Upper lobe of left lung (tissue), 6 donors: ENCODE results near the gene SLC22A2. TPM values are rescaled to one million over a fixed set of nuclear protein-coding genes. Genes with fewer than 3 reads are reported as not detected.

Source experiments
- ATAC-seq, 2 donors: fragments of 200-7000 bp; cut with Tn5 transposase; one replicate each; pipeline ENCODE4 v1.9.1; 2022; ENCODE audit warnings: mild to moderate bottlenecking in 2 of 2, moderate library complexity in 2 of 2; ENCODE audit not compliant: low FRiP score in 2 of 2
- DNase-seq, 2 donors: peaks; one replicate each; pipeline ENCODE4 v3.0.0-alpha.2; 2019 to 2020
- H3K27ac ChIP-seq, 4 donors: fragments of 200-600 bp; sonication (generic); one replicate each; pipeline ENCODE4 v1.5.1; 2016 to 2019
- H3K27me3 ChIP-seq, 4 donors: fragments of 200-600 bp; sonication (generic); one replicate each; pipeline ENCODE4 v1.5.1; 2017 to 2019
- H3K36me3 ChIP-seq, 4 donors: fragments of 200-600 bp; sonication (generic); one replicate each; pipeline ENCODE4 v1.5.1; 2016 to 2019
- H3K4me1 ChIP-seq, 4 donors: fragments of 200-600 bp; sonication (generic); one replicate each; pipeline ENCODE4 v1.5.1; 2018 to 2019
- H3K4me3 ChIP-seq, 4 donors: fragments of 200-600 bp; sonication (generic); one replicate each; pipeline ENCODE4 v1.5.1; 2017 to 2019; ENCODE audit warnings: mild to moderate bottlenecking in 2 of 4, moderate library complexity in 1 of 4
- H3K9me3 ChIP-seq, 4 donors: fragments of 200-600 bp; sonication (generic); one replicate each; pipeline ENCODE4 v1.5.1; 2018 to 2019
- CTCF ChIP-seq, 6 experiments: fragments of 450-650 bp in 4 of 6; fragments of 200-600 bp in 2 of 6; sonication (generic) in 2 of 6; IDR thresholded peaks; one replicate each; pipeline ENCODE4 v1.5.1; 2016 to 2019; ENCODE audit warnings: antibody characterized with exemption in 6 of 6
- EP300 ChIP-seq, 4 donors: sonication (generic); formaldehyde crosslinking; IDR thresholded peaks; one replicate each; pipeline ENCODE4 v1.5.1; 2017; ENCODE audit warnings: antibody characterized with exemption in 4 of 4, control low read depth in 2 of 4
- POLR2A ChIP-seq, 4 donors: fragments of 450-650 bp; IDR thresholded peaks; one replicate each; pipeline ENCODE4 v1.5.1; 2016 to 2017; ENCODE audit warnings: antibody characterized with exemption in 4 of 4, mild to moderate bottlenecking in 2 of 4
- POLR2AphosphoS5 ChIP-seq, 2 donors: sonication (generic); formaldehyde crosslinking; IDR thresholded peaks; one replicate each; pipeline ENCODE4 v1.5.1; 2017; ENCODE audit warnings: antibody characterized with exemption in 2 of 2
- WGBS, 2 donors: methylation state at CpG; one replicate each; pipeline ENCODE4 v1.1.5; 2017 to 2018; 5-methylcytosine and 5-hydroxymethylcytosine counted together
- total RNA-seq, 6 donors: library from RNA; depleted of rRNA in 4 of 6; stranded (reverse); fragments of >200 nt in 4 of 6; gene quantifications; one replicate each; pipeline versions ENCODE4 v1.1.0 to v1.2.1, GENCODE V29; 2016 to 2021
- donor health status: DM: no; HTN: no; CAD: no; lungs with moderate emphysema.
- donor health status: DM: no; HTN: yes; CAD: no; lungs with severe emphysema.

SLC22A2 gene
- total RNA-seq, 6 donors from 2014 or later: not detected

- DNase-seq (no peak), ATAC-seq (no peak)
- H3K4me1 ChIP-seq: no peaks in the 10 kb centered on the region
- TF ChIP-seq POLR2A (IDR thresholded peaks at IDR 0.05) (no peak), EP300 (IDR thresholded peaks at IDR 0.05) (no peak), POLR2AphosphoS5 (IDR thresholded peaks at IDR 0.05) (no peak), CTCF (IDR thresholded peaks at IDR 0.05) (no peak)
- no peaks in the 10 kb centered on the region for H3K9me3 ChIP-seq
- H3K27ac ChIP-seq: no peak overlapping the region
- H3K36me3 ChIP-seq: no peaks in the 10 kb centered on the region
- 95 to 96% methylated on average over 3 of the region's 3 CpGs for WGBS, 2 donors
- H3K27me3 ChIP-seq: no peaks in the 10 kb centered on the region
- no peak overlapping the region for H3K4me3 ChIP-seq
These were observed 11.2 kb upstream of the SLC22A2 start for GRCh38 chr6:160269771-160270170.

GRCh38 chr6:160269023-160269521, 10.5 kb upstream of the SLC22A2 start:
- no peak for DNase-seq
- Histone ChIP-seq H3K27me3 (no peaks in the 10 kb centered on the region), H3K27ac (no peak overlapping the region), H3K4me3 (no peak overlapping the region), H3K36me3 (no peaks in the 10 kb centered on the region), H3K4me1 (no peaks in the 10 kb centered on the region), H3K9me3 (no peaks in the 10 kb centered on the region)
- no peak for ATAC-seq
- TF ChIP-seq POLR2A (IDR thresholded peaks at IDR 0.05) (no peak), POLR2AphosphoS5 (IDR thresholded peaks at IDR 0.05) (no peak), EP300 (IDR thresholded peaks at IDR 0.05) (no peak), CTCF (IDR thresholded peaks at IDR 0.05) (no peak)
- WGBS, 2 donors: 89 to 91% methylated on average over 4 of the region's 4 CpGs

GRCh38 chr6:160267102-160267501, 8.5 kb upstream of the SLC22A2 start:
- H3K27ac ChIP-seq: no peak overlapping the region
- TF ChIP-seq CTCF (IDR thresholded peaks at IDR 0.05) (no peak), EP300 (IDR thresholded peaks at IDR 0.05) (no peak), POLR2AphosphoS5 (IDR thresholded peaks at IDR 0.05) (no peak), POLR2A (IDR thresholded peaks at IDR 0.05) (no peak)
- WGBS, 2 donors: 90 to 93% methylated on average over 2 to 6 of the region's 6 CpGs
- no peak for DNase-seq
- H3K4me1 ChIP-seq: no peaks in the 10 kb centered on the region
- no peaks in the 10 kb centered on the region for H3K27me3 ChIP-seq
- no peak for ATAC-seq
- no peak overlapping the region for H3K4me3 ChIP-seq
- no peaks in the 10 kb centered on the region for H3K36me3 ChIP-seq
- H3K9me3 ChIP-seq: no peaks in the 10 kb centered on the region

DNA sequence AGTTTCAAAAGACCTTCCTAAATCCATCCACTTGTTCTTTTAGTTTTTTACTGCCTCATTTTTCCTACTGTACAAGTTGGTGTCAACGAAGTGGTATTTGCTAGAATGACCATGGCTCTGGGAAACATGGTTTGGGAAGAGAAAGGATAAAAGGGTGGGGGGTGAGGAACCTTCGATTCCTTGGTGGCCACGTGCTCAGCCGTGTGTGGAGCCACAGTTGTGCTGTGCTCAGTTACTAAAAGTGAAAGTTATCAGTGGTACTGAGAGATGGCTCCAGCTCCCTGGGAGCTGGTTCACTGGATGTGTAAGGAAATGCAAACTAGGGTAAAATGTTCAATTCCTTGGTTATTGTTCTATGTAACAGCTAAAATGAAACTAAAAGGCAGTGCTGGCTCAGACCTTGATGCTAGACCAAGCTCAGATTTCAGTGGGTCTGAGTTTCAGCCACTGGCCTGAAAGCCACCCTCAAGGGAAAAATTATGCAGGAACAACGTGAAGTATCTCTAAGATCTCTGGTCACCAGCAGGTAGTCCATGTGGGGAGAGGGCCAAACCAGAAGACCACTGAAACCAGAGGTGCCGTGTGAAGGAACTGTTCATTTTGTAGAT, 7.4 kb upstream of the SLC22A2 start:
- Histone ChIP-seq H3K9me3 (no peaks in the 10 kb centered on the region), H3K27ac (no peak overlapping the region), H3K36me3 (no peaks in the 10 kb centered on the region), H3K4me1 (no peaks in the 10 kb centered on the region), H3K4me3 (no peak overlapping the region), H3K27me3 (no peaks in the 10 kb centered on the region)
- DNase-seq (no peak), ATAC-seq (no peak)
- TF ChIP-seq EP300 (IDR thresholded peaks at IDR 0.05) (no peak), CTCF (IDR thresholded peaks at IDR 0.05) (no peak), POLR2A (IDR thresholded peaks at IDR 0.05) (no peak), POLR2AphosphoS5 (IDR thresholded peaks at IDR 0.05) (no peak)
- WGBS, 2 donors: 71 to 83% methylated on average over 6 of the region's 6 CpGs

DNA sequence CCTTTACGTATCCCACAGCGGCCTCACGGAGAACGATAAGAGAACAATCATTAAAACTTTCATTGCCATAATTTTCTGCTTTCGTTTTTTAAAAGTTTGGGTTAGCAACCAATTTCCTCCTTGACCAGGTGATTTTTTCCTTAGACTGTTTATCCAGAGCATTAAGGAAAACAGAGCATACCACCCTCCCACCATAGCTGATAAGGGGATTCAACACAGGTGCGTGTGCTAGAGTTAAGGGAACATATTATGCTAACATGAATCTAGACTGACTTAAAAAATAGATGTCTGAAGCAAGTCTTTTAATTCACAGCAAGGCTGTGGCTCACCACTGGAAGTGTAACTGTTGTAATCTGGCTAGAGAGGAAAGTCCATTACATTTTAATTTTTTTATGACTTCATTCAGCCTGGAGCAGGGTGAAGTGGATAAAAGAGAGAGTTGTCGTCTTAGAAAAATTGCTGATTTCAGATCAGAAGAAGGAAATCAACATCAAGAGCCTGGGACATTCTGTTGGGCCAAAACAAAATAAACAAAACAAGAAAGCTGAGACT, 5.5 kb upstream of the SLC22A2 start:
- Histone ChIP-seq H3K27me3 (no peaks in the 10 kb centered on the region), H3K27ac (no peak overlapping the region), H3K36me3 (no peaks in the 10 kb centered on the region), H3K4me1 (no peaks in the 10 kb centered on the region), H3K4me3 (no peak overlapping the region), H3K9me3 (no peaks in the 10 kb centered on the region)
- 86 to 87% methylated on average over 7 of the region's 7 CpGs for WGBS, 2 donors
- TF ChIP-seq CTCF (IDR thresholded peaks at IDR 0.05) (no peak), POLR2A (IDR thresholded peaks at IDR 0.05) (no peak), POLR2AphosphoS5 (IDR thresholded peaks at IDR 0.05) (no peak), EP300 (IDR thresholded peaks at IDR 0.05) (no peak)
- ATAC-seq: no peak
- no peak for DNase-seq
